GM19023 (cell line): ENCODE results near the gene SLCO3A1.
"Not testable (repeated sequence)": the region's sequence is repeated elsewhere in the genome, so short reads cannot be mapped to it uniquely, and the experiment has no call there.

ENCODE experiments used
- ATAC-seq: cut with Tn5 transposase; IDR thresholded peaks from one replicate; pipeline ENCODE4 v1.9.1; 2021; ENCODE audit warnings: mild to moderate bottlenecking, moderate library complexity; ENCODE audit not compliant: unreplicated experiment

The SLCO3A1 gene

DNA sequence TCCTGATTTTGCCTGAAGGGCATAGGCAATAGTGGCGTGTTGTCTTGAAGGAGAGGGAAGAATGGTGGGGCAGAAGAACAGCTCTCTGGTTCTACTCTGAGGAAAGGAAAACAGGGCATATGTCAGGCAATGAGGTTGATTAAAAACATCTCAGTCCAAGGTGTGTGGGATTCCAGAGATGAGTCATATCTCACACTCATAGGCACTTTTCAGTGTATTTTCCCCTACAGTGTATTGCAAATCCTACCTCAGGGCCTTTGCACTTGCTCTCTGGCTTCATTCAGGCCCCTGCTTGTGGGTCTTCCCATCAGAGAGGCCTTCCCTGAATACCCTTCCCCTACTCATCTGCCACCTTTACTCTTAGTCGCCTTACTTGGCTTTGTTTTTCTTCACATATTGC, 107.8 kb downstream of the SLCO3A1 start:
- no peak for ATAC-seq

DNA sequence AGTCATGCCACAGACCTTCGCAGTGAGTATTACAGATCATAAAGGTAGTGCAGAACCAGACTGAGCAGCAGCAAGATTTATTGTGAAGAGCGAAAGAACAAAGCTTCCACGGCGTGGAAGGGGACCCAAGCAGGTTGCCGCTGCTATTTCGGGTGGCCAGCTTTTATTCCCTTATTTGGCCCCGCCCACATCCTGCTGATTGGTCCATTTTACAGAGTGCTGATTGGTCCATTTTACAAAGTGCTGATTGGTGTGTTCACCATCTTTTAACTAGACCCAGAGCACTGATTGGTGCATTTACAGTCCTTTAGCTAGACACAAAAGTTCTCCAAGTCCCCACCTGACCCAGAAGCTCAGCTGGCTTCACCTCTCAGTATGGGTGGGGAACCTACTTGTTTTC, 110.2 kb downstream of the SLCO3A1 start:
- not testable (repeated sequence) for ATAC-seq

DNA sequence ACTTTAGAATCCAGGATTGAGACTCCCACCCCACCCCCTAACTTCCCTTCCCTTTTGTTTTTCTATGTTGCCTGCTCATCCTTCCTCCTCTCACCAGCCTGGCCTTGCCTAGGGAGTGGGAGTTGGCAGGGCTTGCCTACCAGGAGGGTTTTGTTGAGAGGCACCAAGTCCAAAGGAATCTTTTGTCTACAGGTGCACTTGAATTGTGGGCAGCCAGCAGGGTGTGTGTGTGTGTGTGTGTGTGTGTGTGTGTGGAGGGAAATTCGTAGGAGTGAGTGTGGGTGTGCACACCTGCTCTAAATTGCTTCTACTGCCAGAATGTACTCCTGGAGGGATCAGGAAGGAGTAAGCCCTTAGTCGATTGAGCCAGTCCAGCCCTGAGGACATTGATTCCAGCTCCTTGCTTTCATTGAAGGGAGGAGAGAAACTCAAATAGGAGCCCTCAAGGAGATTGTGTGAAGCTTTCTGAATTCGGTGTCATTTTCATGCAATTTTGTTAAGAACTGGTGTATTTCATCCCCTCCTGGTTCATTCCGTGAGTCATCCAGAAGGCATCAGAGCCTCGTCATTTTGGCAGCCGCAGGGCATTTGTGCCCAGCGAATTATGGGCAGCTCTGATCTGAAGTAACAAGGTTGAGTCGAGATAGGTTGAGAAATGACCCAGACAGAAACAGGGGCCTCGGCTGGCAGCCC, 112.1 kb downstream of the SLCO3A1 start:
- no peak for ATAC-seq

DNA sequence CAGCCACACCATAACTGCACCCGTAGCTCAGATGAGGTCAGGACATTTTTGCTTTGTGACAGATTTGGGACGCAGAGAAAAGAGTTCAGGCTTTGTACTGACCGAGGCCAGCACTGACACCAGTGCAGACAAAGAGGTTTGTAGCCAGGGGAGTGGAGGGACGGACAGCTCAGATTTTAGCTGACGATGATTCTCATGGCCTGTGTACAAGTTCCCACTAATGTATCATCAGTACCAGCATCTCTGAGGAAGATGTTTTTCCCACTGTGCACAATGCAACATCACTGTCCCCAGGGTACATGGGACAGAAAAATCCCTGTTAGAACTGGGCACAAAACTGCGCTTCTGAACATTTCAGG, 112.7 kb downstream of the SLCO3A1 start:
- no peak for ATAC-seq

DNA sequence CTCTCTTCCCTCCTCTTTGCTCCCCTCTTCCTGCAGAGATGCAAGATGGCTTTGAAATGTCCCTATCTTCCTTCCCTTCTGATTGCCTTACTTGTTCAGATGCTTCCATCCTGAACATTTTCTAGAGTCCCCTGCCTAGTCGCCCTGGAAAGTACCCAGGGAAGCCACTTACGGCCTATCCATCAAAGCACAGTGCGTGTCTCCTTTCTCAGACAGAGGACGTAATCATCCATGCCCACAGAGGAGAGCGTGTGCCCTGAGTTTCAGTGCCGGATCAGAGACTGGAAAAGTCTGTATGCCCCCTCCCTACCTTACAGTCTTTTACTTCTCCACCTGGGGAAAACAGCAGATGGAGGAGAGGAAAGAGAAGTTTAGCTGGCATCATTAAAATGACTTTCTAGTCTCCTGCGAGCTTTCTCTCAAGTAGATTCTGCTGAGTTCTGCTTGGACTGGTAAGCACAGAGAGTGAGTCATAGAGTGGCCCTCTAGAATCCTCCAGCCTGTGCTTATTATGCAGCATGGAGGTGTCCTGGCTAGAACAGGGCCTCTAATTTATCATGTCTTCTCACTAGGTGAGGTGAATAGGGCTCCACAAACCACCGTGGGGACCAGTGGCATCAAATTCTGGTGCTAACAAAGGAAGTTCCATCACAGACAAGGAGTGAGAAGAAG, 114.6 kb downstream of the SLCO3A1 start:
- no peak for ATAC-seq

DNA sequence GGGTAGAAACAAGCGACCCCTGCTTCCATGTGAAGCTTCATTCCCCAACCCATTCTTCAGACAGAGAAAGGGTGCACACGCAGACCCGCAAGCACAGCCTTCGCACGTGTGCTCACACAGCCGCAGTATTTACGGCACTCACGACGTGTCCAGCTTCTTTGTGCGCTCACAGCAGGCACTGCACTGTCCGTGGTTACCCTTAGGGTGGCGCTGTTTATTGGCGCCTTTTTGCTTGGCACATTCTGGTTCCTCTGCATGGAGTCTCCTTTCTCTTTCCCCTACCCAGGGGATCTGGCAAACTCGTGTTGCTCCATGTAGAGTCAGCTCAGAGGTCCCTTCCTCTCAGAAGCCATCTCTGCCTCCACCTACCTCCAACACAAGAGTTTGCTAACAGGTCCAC, 115.1 kb downstream of the SLCO3A1 start:
- ATAC-seq, result no peak

DNA sequence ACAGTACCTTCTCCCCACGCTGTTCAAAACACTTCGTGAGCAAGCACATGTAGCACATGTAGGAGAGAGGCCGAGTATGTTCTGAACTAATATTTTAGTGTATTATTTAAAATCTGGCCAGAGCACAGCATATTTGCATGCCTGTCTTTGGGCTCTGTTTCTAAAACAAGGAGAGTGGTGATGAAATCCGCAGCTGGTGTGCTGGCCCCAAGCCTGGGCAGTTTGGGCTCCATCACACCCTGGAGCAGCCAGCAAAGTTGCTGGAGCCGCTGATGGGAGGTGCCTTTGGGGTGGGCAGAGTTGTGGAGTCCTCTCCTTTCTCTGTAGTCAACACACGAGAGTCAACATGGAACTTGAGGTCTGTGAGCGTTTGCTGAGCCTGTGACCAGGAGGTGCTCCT, 116.6 kb downstream of the SLCO3A1 start:
- ATAC-seq, result no peak

DNA sequence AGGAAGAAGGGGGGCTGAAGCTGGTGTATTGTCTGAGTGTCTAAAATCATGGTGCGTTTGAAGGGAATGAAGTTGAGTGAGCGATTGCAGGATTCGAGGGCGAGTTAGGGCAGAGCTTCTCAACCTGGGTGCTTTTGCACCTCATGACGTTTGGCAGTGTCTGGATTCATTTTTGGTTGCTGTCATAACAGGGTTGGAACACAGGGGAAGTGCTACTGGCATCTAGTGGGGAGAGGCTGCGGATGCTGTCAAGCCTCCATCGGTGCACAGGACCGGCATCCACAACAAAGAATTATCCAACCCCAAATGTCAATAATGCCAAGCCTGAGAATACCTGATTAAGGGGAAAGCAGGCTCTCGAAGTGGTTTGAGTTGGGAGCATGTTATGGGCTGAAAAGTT, 120.0 kb downstream of the SLCO3A1 start:
- ATAC-seq, result no peak

DNA sequence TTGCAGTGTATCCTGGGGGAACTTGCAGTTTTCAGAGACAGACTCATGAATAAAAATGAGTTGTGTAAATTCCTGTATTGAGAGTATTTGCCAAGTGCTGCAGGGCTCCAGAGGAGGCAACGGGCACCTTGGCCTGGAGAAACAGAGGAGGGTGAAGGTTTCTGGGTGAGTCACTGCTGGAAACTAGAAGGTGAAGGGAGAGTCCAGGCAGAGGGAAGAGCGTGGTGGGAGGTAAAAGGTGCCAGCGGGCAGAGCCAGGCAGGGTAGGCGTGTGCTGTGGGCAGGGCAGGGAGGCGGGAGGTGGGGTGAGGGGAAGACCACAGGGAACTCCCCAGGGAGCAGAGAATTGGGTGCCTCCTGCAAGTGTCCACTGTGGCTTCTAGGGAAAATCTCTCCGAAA, 120.8 kb downstream of the SLCO3A1 start:
- ATAC-seq, result no peak

DNA sequence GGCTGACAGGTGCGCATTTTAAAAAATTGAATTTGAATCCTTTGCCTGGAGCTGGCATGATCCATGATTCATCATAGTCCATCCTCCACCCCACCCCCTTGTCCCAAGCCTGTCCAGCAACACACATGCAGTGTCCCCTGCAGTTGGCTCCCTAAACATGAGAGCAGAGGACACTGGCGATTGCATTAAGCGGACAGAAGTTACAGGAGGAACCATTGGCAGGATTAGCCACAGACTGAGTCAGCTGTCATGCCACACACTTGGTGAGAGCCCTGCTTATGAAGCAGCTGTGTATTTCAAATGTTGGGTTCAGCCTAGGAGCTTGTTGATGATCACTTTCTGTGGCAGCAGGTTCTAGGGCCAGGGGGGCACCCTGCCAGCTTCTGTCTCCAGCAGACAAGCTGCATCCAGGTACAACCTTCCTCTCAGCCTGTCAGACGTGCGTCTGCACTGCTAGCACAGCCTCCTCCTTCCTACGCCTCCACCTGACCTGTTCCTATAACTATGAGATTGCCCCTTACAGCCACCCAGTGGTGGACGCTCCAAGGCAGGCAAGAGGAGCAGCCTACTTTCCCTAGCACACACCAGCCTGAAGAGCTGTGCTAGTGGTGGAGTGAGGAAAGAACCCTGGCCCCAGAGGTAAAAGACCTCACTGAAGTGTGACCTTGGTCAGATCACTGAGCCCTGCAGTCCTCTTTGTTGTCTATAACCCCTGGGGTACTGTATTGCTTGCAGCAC, 121.9 kb downstream of the SLCO3A1 start:
- ATAC-seq, result no peak

DNA sequence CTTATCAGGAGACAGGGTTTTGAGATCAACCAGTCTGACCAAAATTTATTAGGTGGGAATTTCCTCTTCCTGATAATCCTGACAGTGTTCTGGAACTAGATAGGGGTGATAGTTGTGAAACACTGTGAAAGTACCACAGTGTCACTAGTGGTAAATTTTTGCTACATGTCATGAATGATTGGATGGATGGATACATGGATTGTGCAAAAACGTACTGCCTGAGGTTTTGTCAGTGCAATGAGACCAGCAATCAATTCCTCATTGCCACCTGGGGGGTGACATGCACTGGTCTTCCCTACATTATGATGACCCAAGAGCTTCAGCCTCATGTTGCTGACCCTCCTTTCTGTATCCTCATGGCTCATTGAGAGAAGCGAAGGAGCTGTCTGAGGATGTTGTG, 123.5 kb downstream of the SLCO3A1 start:
- ATAC-seq, result no peak

DNA sequence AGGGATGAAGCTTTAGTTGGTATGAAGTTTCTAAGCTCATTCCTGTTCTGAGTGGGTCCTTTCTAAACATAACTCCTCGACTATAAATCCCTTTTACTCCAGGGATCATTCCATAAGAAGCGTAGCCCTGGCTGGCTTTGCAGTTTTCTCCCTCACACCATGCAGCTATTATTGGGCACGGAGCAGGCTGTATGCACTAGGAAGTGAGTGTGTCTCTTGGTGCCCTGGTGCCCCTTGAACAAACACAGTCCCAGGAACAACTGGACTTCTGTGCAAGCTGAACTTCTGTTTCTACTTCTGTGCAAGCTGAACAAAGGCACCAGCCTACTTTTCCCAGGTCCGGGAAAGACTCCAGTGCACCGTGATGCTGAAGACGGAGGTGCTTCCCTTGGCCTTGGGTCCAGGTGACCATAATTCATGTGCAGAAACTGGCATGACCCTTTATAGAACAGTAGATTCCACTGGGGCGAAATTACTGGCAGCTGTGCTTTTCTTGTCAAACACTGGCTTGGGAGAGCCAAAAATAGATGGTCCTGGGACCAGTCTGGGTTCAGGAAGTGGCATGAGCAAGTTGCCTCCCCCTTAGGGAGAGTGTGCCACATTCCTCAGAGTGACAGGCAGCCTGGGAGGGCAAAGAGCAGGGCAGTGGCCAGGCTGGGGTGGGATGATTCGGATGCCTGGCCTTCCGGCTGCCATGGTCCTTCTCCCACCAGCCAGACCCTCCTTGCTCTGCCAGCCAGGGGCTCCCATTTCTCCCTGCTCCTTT, 127.2 kb downstream of the SLCO3A1 start:
- no peak for ATAC-seq

DNA sequence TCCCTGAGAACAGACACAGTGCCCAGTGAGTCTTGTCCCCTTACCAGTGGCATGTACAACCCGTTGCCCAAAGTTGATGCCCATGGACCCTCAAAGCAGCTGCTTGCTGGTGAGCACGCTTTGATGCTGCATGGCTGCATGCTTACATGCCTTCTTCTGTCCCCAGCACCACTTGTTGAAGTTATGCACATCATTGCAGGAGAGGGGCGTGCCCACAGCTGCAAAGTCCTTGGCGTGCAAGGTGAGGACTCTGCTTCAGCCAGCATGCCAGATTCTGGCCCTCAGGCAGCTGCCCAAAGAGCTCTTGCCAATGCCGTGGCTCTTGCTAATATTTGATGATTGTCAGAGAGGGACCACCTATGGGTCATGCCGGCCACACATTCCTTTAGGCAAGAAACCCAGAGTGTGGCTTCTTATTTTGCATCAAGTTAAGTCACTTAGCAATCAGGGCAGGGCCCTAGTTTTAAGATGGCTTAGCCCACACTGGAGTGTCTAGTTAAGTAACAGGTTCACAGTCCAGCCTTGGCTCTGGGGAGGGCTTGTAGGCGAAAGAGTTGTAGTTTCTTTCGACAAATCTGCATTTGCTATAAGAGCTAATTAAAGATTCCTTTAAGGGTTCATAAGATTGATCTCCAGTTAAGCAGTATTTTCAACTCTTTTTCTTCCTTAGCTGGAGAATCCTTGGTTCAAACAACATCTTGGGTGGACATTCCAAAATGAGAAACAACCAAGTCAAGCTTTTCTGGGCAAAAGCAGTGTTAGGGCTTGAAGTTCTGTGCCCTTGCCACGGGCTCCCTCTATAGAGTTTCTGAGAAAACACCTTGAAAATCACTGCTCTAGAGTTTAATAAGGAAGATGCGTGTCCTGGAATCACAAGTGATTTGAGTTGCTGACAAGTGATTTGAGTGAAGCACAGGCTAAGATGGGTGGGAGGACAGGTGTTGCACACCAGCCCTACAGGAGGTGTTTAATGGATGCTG, 128.6 kb downstream of the SLCO3A1 start:
- no peak for ATAC-seq

DNA sequence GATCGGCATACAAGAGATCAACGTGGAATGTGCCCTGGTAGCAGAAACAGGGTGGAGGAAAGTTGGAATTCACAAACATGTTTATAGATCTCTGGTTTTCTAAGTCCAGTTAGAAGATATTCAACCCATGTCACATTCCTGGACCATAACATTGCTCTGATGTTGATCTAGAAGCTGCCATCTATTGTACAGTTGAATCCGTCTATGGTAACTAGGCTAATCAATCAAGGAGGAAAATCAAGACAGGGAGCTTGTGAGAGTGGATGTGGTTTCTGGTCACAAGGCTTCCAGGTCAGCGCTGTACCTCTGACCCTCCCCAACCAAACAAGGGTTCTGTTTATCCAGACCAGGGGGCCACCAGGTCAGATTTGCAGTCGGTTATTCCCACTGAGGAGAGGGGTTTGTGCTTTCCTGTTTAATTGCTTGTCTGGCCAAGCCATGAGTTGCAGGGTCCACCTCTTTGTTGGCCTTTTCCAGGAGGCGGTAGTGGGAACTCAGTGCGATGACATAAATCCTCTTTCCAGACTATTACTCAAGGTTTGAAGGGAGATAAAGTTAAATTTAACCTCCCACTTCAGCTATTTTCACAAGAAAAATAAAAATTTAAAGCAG, 130.3 kb downstream of the SLCO3A1 start:
- ATAC-seq, result no peak

DNA sequence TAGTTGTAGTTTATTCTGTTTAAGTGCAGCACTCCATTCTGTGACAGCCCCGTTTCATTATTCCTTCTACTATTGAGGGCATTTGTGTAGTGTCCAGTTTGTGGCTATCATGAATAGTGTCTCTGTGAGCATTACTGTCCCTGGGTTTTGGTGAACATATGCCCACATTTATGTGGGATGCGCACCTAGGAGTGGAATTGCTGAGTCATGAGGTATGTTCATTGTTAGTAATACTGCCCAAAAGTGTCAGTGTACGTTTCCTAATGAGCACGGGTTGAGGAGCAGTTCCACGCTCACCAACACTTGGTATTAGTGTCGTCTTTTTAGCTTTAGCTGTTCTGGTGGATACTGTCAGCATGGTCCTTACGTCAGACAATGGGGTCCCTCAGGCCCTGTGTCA, 131.8 kb downstream of the SLCO3A1 start:
- no peak for ATAC-seq

DNA sequence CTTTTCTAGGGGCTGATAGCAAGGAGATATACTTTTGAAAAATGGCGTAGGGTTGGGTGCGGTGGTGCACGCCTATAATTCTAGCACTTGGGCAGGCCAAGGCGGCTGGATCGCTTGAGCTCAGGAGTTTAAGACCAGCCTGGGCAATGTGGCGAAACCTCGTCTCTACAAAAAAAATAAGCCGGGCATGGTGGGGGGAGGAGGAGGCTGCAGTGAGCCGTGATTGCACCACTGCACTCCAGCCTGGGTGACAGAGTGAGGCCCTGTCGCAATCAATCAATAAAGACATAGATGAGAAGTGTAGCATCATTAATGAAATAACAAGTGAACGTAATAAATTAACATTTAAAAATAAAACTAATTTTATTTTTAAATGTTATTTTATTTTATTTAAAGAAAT, 134.6 kb downstream of the SLCO3A1 start:
- ATAC-seq, result no peak

DNA sequence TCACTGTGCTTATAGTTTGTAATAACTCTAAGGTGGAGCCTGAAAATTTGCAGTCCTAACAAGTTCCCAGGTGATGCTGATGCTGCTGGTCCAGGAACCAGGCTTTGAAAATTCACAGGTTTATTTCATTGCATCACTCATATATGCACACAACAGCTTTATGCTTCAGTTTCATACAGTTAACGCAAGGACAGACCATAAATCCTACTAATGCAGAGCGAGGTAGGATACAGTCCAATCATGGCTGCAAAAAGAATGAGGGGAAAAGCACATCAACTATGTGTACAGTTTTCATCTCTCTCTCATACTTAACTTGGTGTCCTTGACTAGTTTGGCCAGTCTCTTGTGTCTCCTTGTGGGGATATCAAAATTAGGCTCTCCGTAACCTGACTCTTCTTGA, 135.1 kb downstream of the SLCO3A1 start:
- ATAC-seq, result no peak

DNA sequence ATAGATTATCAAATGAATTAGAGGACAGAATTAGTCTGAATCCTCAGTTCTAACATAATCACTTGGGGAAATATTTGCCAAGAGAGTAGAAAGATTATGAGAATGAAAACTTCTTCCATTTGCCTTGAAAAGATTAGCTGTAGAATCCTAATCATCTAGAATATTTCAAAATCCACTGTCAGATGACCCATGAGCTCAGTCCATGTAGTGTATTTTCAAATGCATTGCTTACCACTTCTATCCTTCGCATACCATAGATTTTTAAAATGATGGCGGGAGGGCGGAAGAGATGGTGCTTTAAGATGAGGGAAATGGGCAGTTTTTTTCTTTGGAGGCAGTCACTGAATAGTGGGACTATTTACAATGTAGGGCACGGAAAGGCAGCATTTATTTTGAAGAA, 136.3 kb downstream of the SLCO3A1 start:
- ATAC-seq, result no peak

DNA sequence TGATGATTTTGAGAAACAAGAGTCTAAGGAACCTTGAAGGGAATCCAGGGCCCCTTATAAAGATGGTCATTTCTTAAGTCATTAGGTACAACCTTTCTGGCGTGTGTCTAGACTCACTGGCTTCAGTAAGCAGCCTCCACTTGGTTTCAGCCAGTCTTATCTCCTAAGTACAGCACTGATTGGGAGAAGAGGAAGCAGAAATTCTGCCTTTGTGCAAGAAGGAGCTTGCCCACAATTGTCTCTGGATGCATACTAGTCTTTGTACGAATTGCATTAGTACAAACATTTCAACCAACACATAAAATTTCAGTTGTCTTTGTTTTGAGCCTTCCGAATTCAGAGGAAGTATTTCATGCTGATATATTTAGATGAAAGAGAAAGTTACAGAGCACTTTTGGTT, 139.4 kb downstream of the SLCO3A1 start:
- ATAC-seq, result no peak

DNA sequence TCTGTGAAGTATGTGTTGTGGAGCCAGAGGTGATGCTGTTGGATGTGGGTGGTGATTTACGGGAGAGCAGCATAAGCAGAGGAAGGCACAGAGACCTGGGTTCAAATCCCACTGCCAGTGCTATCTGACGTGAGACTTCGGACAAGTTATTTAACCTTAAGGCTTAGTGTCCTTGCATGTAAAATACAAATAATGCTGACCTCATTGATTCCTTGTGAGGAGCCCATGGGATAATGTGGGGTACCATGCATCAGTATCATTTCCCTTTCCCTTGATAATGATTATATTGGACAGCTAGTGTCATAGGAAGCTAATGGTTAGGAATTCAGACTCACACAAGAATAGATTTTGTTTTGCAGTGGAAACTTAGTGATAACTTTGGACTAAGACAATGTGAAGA, 141.6 kb downstream of the SLCO3A1 start:
- ATAC-seq, result no peak
